ENCODE results near the gene PTPN1.

DNA sequence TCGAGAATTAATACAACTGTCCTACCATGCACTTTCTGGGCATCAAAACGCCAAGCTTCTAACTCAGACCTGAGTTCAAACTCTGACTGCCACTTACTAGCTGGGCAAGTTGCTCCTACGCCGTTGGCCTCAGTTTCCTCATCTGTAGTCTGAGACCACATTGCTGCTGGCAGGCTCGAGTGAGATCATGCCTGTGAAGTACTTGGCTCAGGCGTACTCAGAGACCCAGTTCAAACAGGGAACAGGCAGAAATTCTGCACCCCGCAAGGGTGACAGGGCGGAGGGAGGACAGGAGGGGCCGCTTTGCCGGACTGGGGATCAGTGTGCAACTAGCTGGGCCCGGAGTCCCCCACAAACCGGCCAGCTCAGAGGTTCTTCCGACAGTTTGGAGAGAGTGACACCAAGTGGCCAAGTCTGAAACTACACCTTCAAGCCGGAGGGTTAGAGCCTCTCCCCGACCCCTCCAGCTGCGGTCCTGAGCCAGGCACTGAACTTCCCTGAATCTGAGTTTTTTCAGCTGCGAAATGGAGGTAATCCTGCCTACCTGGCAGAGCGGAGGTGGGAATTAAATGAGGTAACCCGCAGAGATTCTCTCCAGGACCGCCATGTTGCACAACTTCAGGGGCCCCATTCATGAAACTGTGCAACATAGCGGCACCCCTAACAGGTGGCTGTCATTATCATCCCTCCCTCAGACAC is 46.0 kb upstream of the PTPN1 start:
- TF ChIP-seq GATA2 (IDR thresholded peaks at IDR 0.05; ENCODE audit: low read depth, low read length) (no peak), GATA3 (IDR thresholded peaks at IDR 0.05; ENCODE audit: low read depth, low read length) (no peak)
